H1 (cell line): Measurements from ENCODE around the gene WTIP. TPM values are rescaled to one million over a fixed set of nuclear protein-coding genes. Genes with fewer than 3 reads are reported as not detected.
"Not testable (repeated sequence)": the region's sequence is repeated elsewhere in the genome, so short reads cannot be mapped to it uniquely, and the experiment has no call there.

Experiments used
- CTCF ChIA-PET: fragments of 300-600 bp; sonication (Branson Sonifier 250); formaldehyde crosslinking; loops from one replicate; lab custom pipeline; 2021; ENCODE audit not compliant: partially characterized antibody; lab: Charles Lee
- POLR2A ChIA-PET: fragments of 300-600 bp; sonication (Branson Sonifier 250); formaldehyde crosslinking; loops from one replicate; lab custom pipeline; 2021; ENCODE audit warnings: inconsistent platforms; ENCODE audit not compliant: partially characterized antibody; lab: Charles Lee
- DNase-seq, 2 experiments: peaks; one replicate each; pipeline versions ENCODE4 v3.0.0 to v3.0.0-alpha.2; 2010 to 2022; ENCODE audit warnings: low spot score in 2 of 2, low read depth in 1 of 2, mixed read lengths in 1 of 2
- FAIRE-seq: peaks from 2 replicates; lab custom pipeline; 2011; peaks lifted over from hg19 to GRCh38; lab: Jason Lieb, UNC
- H2AFZ ChIP-seq: 2 replicates; pipeline ENCODE4 v1.8.1; 2012; ENCODE audit warnings: low read length, inconsistent platforms
- H2AK5ac ChIP-seq: 2 replicates; pipeline ENCODE4 v1.6.1; 2013; ENCODE audit warnings: low read depth, low read length
- H2BK120ac ChIP-seq: replicated peaks from 2 replicates; pipeline ENCODE3; 2013; ENCODE audit warnings: low read depth, low read length, inconsistent platforms
- H2BK12ac ChIP-seq: 2 replicates; pipeline ENCODE4 v1.6.1; 2013; ENCODE audit warnings: low read depth, low read length
- H2BK15ac ChIP-seq: 2 replicates; pipeline ENCODE4 v1.6.1; 2013; ENCODE audit warnings: low read length
- H2BK20ac ChIP-seq: 2 replicates; pipeline ENCODE4 v1.6.1; 2013; ENCODE audit warnings: low read length
- H2BK5ac ChIP-seq: 2 replicates; pipeline ENCODE4 v1.6.1; 2013; ENCODE audit warnings: low read depth, low read length
- H3K14ac ChIP-seq: 2 replicates; pipeline ENCODE4 v1.6.1; 2013; ENCODE audit warnings: inconsistent platforms; ENCODE audit not compliant: insufficient read length
- H3K18ac ChIP-seq: 2 replicates; pipeline ENCODE4 v1.6.1; 2013; ENCODE audit warnings: low read length; ENCODE audit errors: extremely low read depth
- H3K23ac ChIP-seq: 2 replicates; pipeline ENCODE4 v1.6.1; 2013; ENCODE audit warnings: inconsistent platforms; ENCODE audit not compliant: insufficient read length
- H3K23me2 ChIP-seq: 2 replicates; pipeline ENCODE4 v1.6.1; 2013; ENCODE audit warnings: low read depth, low read length
- H3K27ac ChIP-seq: 2 replicates; pipeline ENCODE4 v1.6.1; 2011; ENCODE audit warnings: low read depth, low read length, inconsistent platforms
- H3K27me3 ChIP-seq, 4 experiments: replicated peaks in 1 of 4; 1 replicate in 1 of 4; 2 replicates in 3 of 4; pipeline versions ENCODE4 v1.6.1 to v1.8.1; 2011 to 2013; ENCODE audit warnings: low read length in 3 of 4, mild to moderate bottlenecking in 3 of 4, inconsistent platforms in 2 of 4, mixed read lengths in 2 of 4, moderate library complexity in 1 of 4; ENCODE audit not compliant: control insufficient read depth in 3 of 4, insufficient read depth in 3 of 4; ENCODE audit errors: extremely low read depth in 1 of 4
- H3K36me3 ChIP-seq, 4 experiments: 2 replicates each; pipeline versions ENCODE4 v1.6.1 to v1.8.1; 2011 to 2013; ENCODE audit warnings: mild to moderate bottlenecking in 4 of 4, low read length in 3 of 4, moderate library complexity in 2 of 4, control low read depth in 1 of 4, inconsistent platforms in 1 of 4; ENCODE audit not compliant: insufficient read depth in 4 of 4, control insufficient read depth in 2 of 4
- H3K4ac ChIP-seq: replicated peaks from 2 replicates; pipeline ENCODE3; 2013; ENCODE audit warnings: low read length, low read depth, mixed read lengths, inconsistent platforms; ENCODE audit not compliant: insufficient read length
- H3K4me1 ChIP-seq, 4 experiments: replicated peaks in 1 of 4; 1 replicate in 1 of 4; 2 replicates in 3 of 4; pipeline versions ENCODE4 v1.6.1 to v1.8.1; 2011 to 2013; ENCODE audit warnings: low read length in 3 of 4, inconsistent platforms in 2 of 4, mixed read lengths in 1 of 4; ENCODE audit not compliant: insufficient read depth in 4 of 4, control insufficient read depth in 3 of 4
- H3K4me2 ChIP-seq, 2 experiments: 2 replicates each; pipeline versions ENCODE4 v1.6.1 to v1.8.1; 2011 to 2013; ENCODE audit warnings: low read depth in 2 of 2, low read length in 2 of 2, control low read depth in 1 of 2, inconsistent platforms in 1 of 2, mild to moderate bottlenecking in 1 of 2; ENCODE audit not compliant: insufficient read depth in 1 of 2
- H3K4me3 ChIP-seq, 4 experiments: fragments of 200-600, 300-600 bp in 1 of 4; sonication (generic), shearing (Covaris generic), sonication (Bioruptor Twin) in 1 of 4; 2 replicates each; pipeline versions ENCODE4 v1.5.1 to v1.8.1; 2011 to 2016; ENCODE audit warnings: low read length in 4 of 4, low read depth in 3 of 4, control low read depth in 2 of 4, inconsistent platforms in 2 of 4, mild to moderate bottlenecking in 2 of 4, mixed read lengths in 1 of 4, moderate library complexity in 1 of 4; ENCODE audit not compliant: insufficient read depth in 2 of 4; ENCODE audit errors: extremely low read depth in 1 of 4
- H3K56ac ChIP-seq: replicated peaks from 2 replicates; pipeline ENCODE3; 2013; ENCODE audit warnings: low read depth, mild to moderate bottlenecking, mixed read lengths, low read length, inconsistent platforms; ENCODE audit not compliant: insufficient read length
- H3K79me1 ChIP-seq: 2 replicates; pipeline ENCODE4 v1.6.1; 2013; ENCODE audit warnings: low read depth, low read length, control low read depth
- H3K79me2 ChIP-seq, 2 experiments: 2 replicates each; pipeline versions ENCODE4 v1.6.1 to v1.8.1; 2012 to 2013; ENCODE audit warnings: low read length in 2 of 2, mild to moderate bottlenecking in 2 of 2, inconsistent platforms in 1 of 2; ENCODE audit not compliant: insufficient read depth in 2 of 2, control insufficient read depth in 1 of 2
- H3K9ac ChIP-seq, 4 experiments: replicated peaks in 1 of 4; 1 replicate in 1 of 4; 2 replicates in 3 of 4; pipeline versions ENCODE4 v1.6.1 to v1.8.1; 2011 to 2013; ENCODE audit warnings: low read depth in 3 of 4, low read length in 3 of 4, control low read depth in 2 of 4, mild to moderate bottlenecking in 2 of 4, moderate library complexity in 2 of 4, inconsistent platforms in 1 of 4; ENCODE audit errors: extremely low read depth in 1 of 4
- H3K9me3 ChIP-seq, 2 experiments: 2 replicates each; pipeline versions ENCODE4 v1.6.1 to v1.8.1; 2012 to 2013; ENCODE audit warnings: mild to moderate bottlenecking in 2 of 2, moderate library complexity in 2 of 2, control low read depth in 1 of 2, inconsistent platforms in 1 of 2, low read depth in 1 of 2, low read length in 1 of 2, mixed read lengths in 1 of 2; ENCODE audit not compliant: insufficient read depth in 2 of 2
- H4K20me1 ChIP-seq, 2 experiments: replicated peaks in 1 of 2; 2 replicates each; pipeline versions ENCODE3 to v1.8.1; 2011 to 2013; ENCODE audit warnings: inconsistent platforms in 2 of 2, low read length in 2 of 2, mild to moderate bottlenecking in 1 of 2; ENCODE audit not compliant: insufficient read depth in 2 of 2, control insufficient read depth in 1 of 2
- H4K5ac ChIP-seq: 2 replicates; pipeline ENCODE4 v1.6.1; 2013; ENCODE audit warnings: low read length, low read depth, mixed read lengths, inconsistent platforms; ENCODE audit not compliant: insufficient read length
- H4K8ac ChIP-seq: 2 replicates; pipeline ENCODE4 v1.8.0; 2013; ENCODE audit warnings: mild to moderate bottlenecking, moderate library complexity, low read length, inconsistent platforms; ENCODE audit not compliant: insufficient read depth; ENCODE audit errors: extremely low read depth
- H4K91ac ChIP-seq: replicated peaks from 2 replicates; pipeline ENCODE3; 2013; ENCODE audit warnings: low read length, mixed read lengths, inconsistent platforms; ENCODE audit not compliant: insufficient read length
- CEBPB ChIP-seq: IDR thresholded peaks from 2 replicates; pipeline ENCODE4 v1.6.1; 2012; ENCODE audit warnings: low read depth, low read length
- WGBS, 2 experiments: shearing (Covaris generic) in 1 of 2; methylation state at CpG; one replicate each; pipeline versions ENCODE4 v1.1.6 to v1.1.7; 2013 to 2015; ENCODE audit warnings: low lambda C conversion rate in 2 of 2, mixed read lengths in 2 of 2, inconsistent platforms in 1 of 2, low coverage in 1 of 2, missing lambda C conversion rate in 1 of 2; ENCODE audit not compliant: insufficient replicate concordance in 2 of 2, insufficient coverage in 1 of 2, insufficient read length in 1 of 2; ENCODE audit errors: extremely low coverage in 1 of 2, missing lambda C conversion rate in 1 of 2; 5-methylcytosine and 5-hydroxymethylcytosine counted together
- polyA plus RNA-seq, 7 experiments: library from polyadenylated mRNA; depleted of rRNA in 3 of 7; stranded (reverse) in 5 of 7; unstranded in 2 of 7; fragments of >200 nt in 5 of 7; fragments of 200-250 nt in 2 of 7; gene quantifications; 1 replicate in 5 of 7; 2 replicates in 1 of 7; 4 replicates in 1 of 7; pipeline versions ENCODE4 v1.2.1 to v1.2.3, GENCODE V29; 2011 to 2013; ENCODE audit warnings: missing spikeins in 2 of 7, mixed read lengths in 2 of 7
- total RNA-seq: library from RNA; stranded (reverse); fragmentation: NEBNext Ultra II Directional; extraction: Animal tissue kit (Norgen Biotek cat#: 25700); gene quantifications from 2 replicates; pipeline ENCODE4 v1.2.1, GENCODE V29; 2021

The WTIP gene
- total and polyA plus RNA-seq, 2 of the 8 experiments (the other 6 are each of a cell fraction or from before 2014, with no cell fraction given), result 8.7 to 15.4 TPM

DNA sequence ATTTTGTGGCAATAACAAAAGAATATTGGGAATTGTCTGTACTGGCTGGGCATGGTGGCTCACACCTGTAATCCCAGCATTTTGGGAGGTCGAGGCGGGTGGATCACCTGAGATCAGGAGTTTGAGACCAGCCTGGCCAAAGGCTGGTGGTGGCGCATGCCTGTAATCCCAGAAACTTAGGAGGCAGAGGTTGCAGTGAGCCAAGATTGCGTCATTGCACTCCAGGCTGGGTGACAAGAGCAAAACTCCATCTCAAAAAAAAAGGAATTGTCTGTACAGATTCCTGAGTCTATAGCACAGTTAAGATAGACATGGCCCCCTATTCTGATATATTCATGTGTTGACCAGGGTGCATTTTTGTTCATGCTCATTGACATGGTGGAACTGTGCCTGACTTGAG, 16.8 kb upstream of the WTIP start:
- H3K79me1 ChIP-seq, H3K9ac ChIP-seq, H3K27ac ChIP-seq, H3K4me2 ChIP-seq, H3K23ac ChIP-seq, FAIRE-seq, H3K27me3 ChIP-seq, H4K20me1 ChIP-seq, POLR2A ChIA-PET, H2BK5ac ChIP-seq, H4K5ac ChIP-seq, H4K8ac ChIP-seq, H3K23me2 ChIP-seq, H3K56ac ChIP-seq, H3K9me3 ChIP-seq, H3K4me3 ChIP-seq, H3K14ac ChIP-seq, H3K4me1 ChIP-seq, DNase-seq, H3K4ac ChIP-seq, H2BK120ac ChIP-seq, H2AFZ ChIP-seq, H2BK15ac ChIP-seq, H4K91ac ChIP-seq, CTCF ChIA-PET, H3K18ac ChIP-seq, H2BK12ac ChIP-seq, H2BK20ac ChIP-seq, H2AK5ac ChIP-seq: not testable (repeated sequence)
- whole genome bisulfite sequencing, 2 experiments, result 97% methylated on average over 4 of the region's 4 CpGs; no CpG with 5 or more reads in 1 of the 2 experiments
- TF ChIP-seq CEBPB, result peak; percentile 42; the same call in 1 of the 2 replicates
- Histone ChIP-seq H3K36me3 (peaks cover 34 to 92% (median 74%) of the 10 kb centered on the region in 4 experiments), H3K79me2 (peaks cover 0 to 26% of the 10 kb centered on the region in 2 experiments; a peak in 3 of 4 replicates)
